NCI-H1694 (cell line): ENCODE measurements around the gene SH3BP4.

Experiments used
- DNase-seq: peaks from one replicate; lab custom pipeline; 2025; lab: John Stamatoyannopoulos, UW

SH3BP4 gene

GRCh38 chr2:235063471-235063961, 111.7 kb downstream of the SH3BP4 start:
- no peak for DNase-seq

GRCh38 chr2:235064976-235065375, 113.2 kb downstream of the SH3BP4 start:
- no peak for DNase-seq

- no peak for DNase-seq
Observed at GRCh38 chr2:235066490-235066889, 114.7 kb downstream of the SH3BP4 start.

GRCh38 chr2:235066895-235067294, 115.1 kb downstream of the SH3BP4 start:
- no peak for DNase-seq

GRCh38 chr2:235068701-235069100, 116.9 kb downstream of the SH3BP4 start:
- no peak for DNase-seq

- DNase-seq = no peak
Observed at GRCh38 chr2:235070063-235070706, 118.4 kb downstream of the SH3BP4 start.

- DNase-seq = no peak
Observed at GRCh38 chr2:235073868-235074413, 122.1 kb downstream of the SH3BP4 start.

- no peak for DNase-seq
Observed at GRCh38 chr2:235077046-235077445, 125.2 kb downstream of the SH3BP4 start.

- no peak for DNase-seq
Observed at GRCh38 chr2:235078182-235078581, 126.4 kb downstream of the SH3BP4 start.

GRCh38 chr2:235078914-235079472, 127.2 kb downstream of the SH3BP4 start:
- no peak for DNase-seq

GRCh38 chr2:235080101-235080500, 128.3 kb downstream of the SH3BP4 start:
- DNase-seq = no peak

GRCh38 chr2:235082578-235083338, 130.9 kb downstream of the SH3BP4 start:
- no peak for DNase-seq

- DNase-seq = no peak
Observed at GRCh38 chr2:235083822-235084221, 132.0 kb downstream of the SH3BP4 start.

- DNase-seq = no peak
Observed at GRCh38 chr2:235084424-235084823, 132.6 kb downstream of the SH3BP4 start.

- no peak for DNase-seq
Observed at GRCh38 chr2:235085476-235085875, 133.7 kb downstream of the SH3BP4 start.

- DNase-seq = no peak
Observed at GRCh38 chr2:235086481-235087184, 134.8 kb downstream of the SH3BP4 start.

- no peak for DNase-seq
Observed at GRCh38 chr2:235087832-235088495, 136.1 kb downstream of the SH3BP4 start.

- no peak for DNase-seq
Observed at GRCh38 chr2:235088496-235088921, 136.7 kb downstream of the SH3BP4 start.

GRCh38 chr2:235091421-235091820, 139.6 kb downstream of the SH3BP4 start:
- DNase-seq = no peak

- no peak for DNase-seq
Observed at GRCh38 chr2:235091983-235092382, 140.2 kb downstream of the SH3BP4 start.

GRCh38 chr2:235092433-235093223, 140.8 kb downstream of the SH3BP4 start:
- no peak for DNase-seq
